Brain microvascular endothelial cell (primary cell): Measurements from ENCODE around the gene ASB18.

Experiments used
- DNase-seq: peaks from one replicate; pipeline ENCODE4 v3.0.0-alpha.2; 2020
- H3K27ac ChIP-seq: fragments of 250-450 bp; sonication (Bioruptor Pico); 2 replicates; pipeline ENCODE4 v1.5.1; 2020; ENCODE audit warnings: mild to moderate bottlenecking, moderate library complexity
- H3K27me3 ChIP-seq: fragments of 250-450 bp; sonication (Bioruptor Pico); replicated peaks from 2 replicates; pipeline ENCODE4 v1.5.1; 2020; ENCODE audit warnings: mild to moderate bottlenecking
- H3K36me3 ChIP-seq: fragments of 250-450 bp; sonication (Bioruptor Pico); replicated peaks from 2 replicates; pipeline ENCODE4 v1.5.1; 2020; ENCODE audit warnings: mild to moderate bottlenecking
- H3K4me3 ChIP-seq: 2 replicates; pipeline ENCODE4 v1.5.1; 2011; ENCODE audit warnings: low read depth, mild to moderate bottlenecking, control low read depth, low read length, moderate library complexity
- in situ Hi-C: cut with HindIII; loops from 2 replicates; pipeline ENCODE4 v1.10.0; 2017; ENCODE audit warnings: low sequenced_read_pairs, low pct_ligation_motif_present
- TF ChIP-seq, protein P1 (sequence below): IDR thresholded peaks from 2 replicates; pipeline ENCODE4 v1.5.1; 2011; ENCODE audit warnings: low read depth, mild to moderate bottlenecking, moderate library complexity, low read length, control low read depth, inconsistent platforms; ENCODE audit errors: missing control alignments

The ASB18 gene

DNA sequence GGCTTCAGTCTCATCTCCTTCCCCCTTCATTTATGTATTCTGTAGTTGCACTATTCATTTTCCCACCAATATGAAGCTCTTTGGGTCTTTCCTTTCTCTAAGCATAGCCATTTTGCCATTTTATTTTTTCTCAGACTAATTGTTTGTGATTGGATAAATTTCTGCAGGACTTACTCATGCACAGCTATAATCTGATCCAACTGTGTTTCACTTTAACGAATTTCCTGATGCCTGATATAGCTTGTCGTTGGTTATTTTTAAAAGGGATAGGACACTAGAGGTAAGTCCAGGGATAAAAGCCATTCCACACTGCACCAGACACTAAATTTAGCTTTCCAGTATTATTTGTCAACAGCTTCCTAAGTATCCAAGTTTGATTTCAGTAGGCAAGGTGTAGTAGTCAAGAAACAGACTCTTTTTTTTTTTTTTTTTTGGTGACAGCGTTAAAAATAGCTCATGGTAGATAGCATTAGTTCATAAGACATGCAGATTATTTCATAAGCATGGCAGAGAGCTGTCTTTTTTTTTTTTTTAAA, 17.4 kb downstream of the ASB18 start:
- H3K27me3 ChIP-seq: no peaks in the 10 kb centered on the region
- no peak overlapping the region for H3K27ac ChIP-seq
- in situ Hi-C loops: no loop called here
- H3K36me3 ChIP-seq: no peaks in the 10 kb centered on the region
- TF ChIP-seq, protein P1, sequence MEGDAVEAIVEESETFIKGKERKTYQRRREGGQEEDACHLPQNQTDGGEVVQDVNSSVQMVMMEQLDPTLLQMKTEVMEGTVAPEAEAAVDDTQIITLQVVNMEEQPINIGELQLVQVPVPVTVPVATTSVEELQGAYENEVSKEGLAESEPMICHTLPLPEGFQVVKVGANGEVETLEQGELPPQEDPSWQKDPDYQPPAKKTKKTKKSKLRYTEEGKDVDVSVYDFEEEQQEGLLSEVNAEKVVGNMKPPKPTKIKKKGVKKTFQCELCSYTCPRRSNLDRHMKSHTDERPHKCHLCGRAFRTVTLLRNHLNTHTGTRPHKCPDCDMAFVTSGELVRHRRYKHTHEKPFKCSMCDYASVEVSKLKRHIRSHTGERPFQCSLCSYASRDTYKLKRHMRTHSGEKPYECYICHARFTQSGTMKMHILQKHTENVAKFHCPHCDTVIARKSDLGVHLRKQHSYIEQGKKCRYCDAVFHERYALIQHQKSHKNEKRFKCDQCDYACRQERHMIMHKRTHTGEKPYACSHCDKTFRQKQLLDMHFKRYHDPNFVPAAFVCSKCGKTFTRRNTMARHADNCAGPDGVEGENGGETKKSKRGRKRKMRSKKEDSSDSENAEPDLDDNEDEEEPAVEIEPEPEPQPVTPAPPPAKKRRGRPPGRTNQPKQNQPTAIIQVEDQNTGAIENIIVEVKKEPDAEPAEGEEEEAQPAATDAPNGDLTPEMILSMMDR: no peak
- no peak for DNase-seq
- no peak overlapping the region for H3K4me3 ChIP-seq

DNA sequence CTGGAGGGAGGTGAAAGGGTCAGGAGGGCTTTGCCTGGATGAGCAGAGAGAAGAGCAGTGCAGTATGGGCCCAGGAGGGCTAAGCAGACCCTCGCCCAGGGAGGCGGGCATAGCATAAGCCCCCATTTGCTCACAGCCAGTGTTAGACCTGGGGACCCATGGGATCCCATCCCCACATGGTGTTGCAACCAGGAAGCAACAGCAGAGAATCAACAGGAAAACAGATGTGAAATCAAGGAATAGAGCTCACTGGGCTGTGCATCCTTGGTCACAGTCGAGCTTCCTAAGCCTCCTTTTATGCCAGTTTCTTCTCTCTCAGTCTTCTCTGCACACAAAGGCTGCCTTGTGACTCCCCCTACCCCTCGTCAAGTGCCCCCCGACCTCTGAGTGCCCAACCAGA, 19.9 kb downstream of the ASB18 start:
- H3K36me3 ChIP-seq: no peaks in the 10 kb centered on the region
- DNase-seq: no peak

DNA sequence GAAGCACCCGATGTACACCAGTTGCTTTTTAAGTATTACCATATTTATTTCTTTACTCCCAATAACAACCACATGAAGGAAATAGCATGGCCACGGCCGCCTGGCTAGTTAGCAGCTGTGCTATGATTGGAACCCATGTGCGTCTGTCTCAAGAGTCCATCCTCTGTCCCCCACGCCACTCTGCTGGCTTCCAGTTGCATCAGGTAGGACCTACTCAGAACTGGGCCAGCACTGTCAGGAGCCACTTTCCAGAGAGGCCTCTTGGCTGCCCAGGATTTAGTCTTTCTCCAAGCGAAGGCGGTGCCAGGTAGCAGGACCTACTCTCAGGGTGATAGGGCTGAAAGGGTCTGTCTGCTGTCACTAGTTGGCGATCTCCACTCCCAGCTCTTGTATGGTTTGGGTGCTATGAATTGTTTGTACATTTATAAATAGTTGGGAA, 22.1 kb downstream of the ASB18 start:
- H3K27me3 ChIP-seq: peaks cover 10% of the 10 kb centered on the region
- TF ChIP-seq, protein P1: no peak
- H3K36me3 ChIP-seq: no peaks in the 10 kb centered on the region
- in situ Hi-C loops: no loop called here
- H3K27ac ChIP-seq: no peak overlapping the region
- DNase-seq: no peak
- no peak overlapping the region for H3K4me3 ChIP-seq

More for the DNA sequence above, 19.9 kb downstream of the ASB18 start:
- TF ChIP-seq, protein P1: no peak
- Histone ChIP-seq H3K27ac (no peak overlapping the region), H3K4me3 (no peak overlapping the region), H3K27me3 (no peaks in the 10 kb centered on the region)
- in situ Hi-C loops: no loop called here

DNA sequence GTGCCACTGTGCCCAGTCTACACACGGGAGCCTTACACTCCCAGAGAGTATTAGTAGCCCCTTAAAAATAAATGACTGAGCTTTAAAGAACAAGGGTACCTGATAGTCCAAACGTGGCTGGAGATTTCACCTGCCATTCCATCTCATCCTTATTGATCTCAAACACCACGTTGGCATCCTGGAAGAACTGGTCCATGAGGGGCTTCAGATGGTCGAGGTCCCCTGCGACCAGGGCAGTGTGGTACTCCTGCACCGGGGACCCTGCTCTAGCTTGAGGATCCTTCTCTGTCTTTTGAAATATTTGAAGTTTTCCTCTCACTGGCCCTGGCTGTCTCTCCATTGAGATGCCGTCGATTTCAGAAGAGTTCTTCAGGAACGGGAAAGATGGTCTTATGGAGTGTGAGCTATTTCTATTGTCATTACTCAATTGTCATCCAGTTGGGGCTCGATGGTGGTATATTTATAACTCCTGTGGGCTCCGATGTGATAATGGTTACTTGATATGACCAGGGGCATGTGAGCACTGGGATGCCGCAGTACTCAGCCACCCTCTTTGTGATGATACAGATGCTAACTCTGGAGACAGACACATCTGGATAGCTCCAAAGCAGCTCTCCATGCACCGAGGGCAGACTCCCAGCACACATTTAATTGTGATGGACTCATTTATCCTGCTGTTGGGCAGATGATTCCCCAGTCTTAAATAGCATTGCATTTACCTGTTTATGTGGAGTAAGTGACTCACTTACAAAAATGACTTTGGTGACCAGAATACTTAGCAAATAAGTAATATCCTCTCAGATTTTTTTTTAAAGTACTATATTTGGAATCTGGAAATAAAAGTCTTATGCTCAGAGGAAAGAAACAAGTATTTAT, 22.8 kb downstream of the ASB18 start:
- Histone ChIP-seq H3K27me3 (peaks cover 17% of the 10 kb centered on the region), H3K36me3 (no peaks in the 10 kb centered on the region)
- in situ Hi-C loops: no loop called here

DNA sequence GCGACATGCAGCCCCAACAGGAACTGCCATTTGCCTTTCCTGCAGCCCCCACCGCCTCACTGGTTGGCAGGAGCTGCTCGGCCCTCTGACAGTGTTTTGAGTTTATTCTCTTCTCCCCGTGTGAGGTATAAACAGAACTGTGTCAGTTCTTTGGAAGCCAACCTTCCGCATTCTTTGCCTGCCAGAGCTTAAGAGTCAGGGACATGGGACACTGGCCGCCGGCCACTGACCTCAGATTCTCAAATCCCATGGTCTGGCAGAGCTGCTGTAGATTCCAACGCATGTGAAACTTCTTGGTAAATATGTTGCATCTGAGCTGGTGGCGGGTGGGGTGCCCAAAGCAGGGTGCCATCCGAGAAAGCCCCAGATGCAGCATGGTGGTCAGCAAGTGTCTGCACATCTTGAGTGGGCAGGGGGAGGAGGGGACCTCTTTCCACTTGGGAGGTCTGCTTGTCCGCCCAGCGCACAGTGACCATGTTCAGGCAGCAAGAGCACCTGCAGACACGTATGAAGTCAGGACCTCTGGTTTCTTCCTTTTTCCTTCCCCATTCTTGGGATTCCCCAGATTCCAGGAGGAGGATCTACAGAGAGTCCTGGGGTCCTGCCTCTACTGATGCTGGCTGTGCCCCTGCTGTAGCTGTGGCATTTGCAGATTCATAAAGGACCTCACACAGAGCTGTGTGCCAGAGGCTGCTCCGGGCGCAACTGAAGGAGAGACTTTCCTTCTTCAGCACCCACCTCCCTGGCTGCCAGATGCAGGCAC, 23.8 kb downstream of the ASB18 start:
- TF ChIP-seq, protein P1: no peak
- H3K36me3 ChIP-seq: no peaks in the 10 kb centered on the region
- DNase-seq: peak; percentile 35
- in situ Hi-C loops: no loop called here
- H3K27ac ChIP-seq: no peak overlapping the region
- peaks cover 23% of the 10 kb centered on the region for H3K27me3 ChIP-seq
- no peak overlapping the region for H3K4me3 ChIP-seq

More for the DNA sequence above, 22.8 kb downstream of the ASB18 start:
- Histone ChIP-seq H3K4me3 (no peak overlapping the region), H3K27ac (no peak overlapping the region)
- TF ChIP-seq, protein P1: no peak
- DNase-seq: no peak
